PFSK-1 (cell line): Measurements from ENCODE around the gene DHX29.

Source experiments
- POLR2AphosphoS5 ChIP-seq: IDR thresholded peaks from 2 replicates; pipeline ENCODE4 v1.6.1; 2012; ENCODE audit warnings: low read depth, mild to moderate bottlenecking, control low read depth, low read length, moderate library complexity
- SIN3A ChIP-seq: IDR thresholded peaks from 2 replicates; pipeline ENCODE4 v1.6.1; 2012; ENCODE audit warnings: mild to moderate bottlenecking, low read length, moderate library complexity, borderline replicate concordance; ENCODE audit not compliant: insufficient read depth
- TAF1 ChIP-seq: IDR thresholded peaks from 2 replicates; pipeline ENCODE4 v1.6.1; 2012; ENCODE audit warnings: low read length, control low read depth, borderline replicate concordance; ENCODE audit not compliant: insufficient read depth
- TF ChIP-seq, protein P1 (sequence below), 2 experiments: IDR thresholded peaks; 2 replicates each; pipeline versions ENCODE4 v1.6.1 to v1.8.0; 2011 to 2012; ENCODE audit warnings: low read depth in 2 of 2, low read length in 2 of 2, control low read depth in 1 of 2, inconsistent platforms in 1 of 2, mild to moderate bottlenecking in 1 of 2, moderate library complexity in 1 of 2; ENCODE audit not compliant: insufficient read depth in 1 of 2

DNA sequence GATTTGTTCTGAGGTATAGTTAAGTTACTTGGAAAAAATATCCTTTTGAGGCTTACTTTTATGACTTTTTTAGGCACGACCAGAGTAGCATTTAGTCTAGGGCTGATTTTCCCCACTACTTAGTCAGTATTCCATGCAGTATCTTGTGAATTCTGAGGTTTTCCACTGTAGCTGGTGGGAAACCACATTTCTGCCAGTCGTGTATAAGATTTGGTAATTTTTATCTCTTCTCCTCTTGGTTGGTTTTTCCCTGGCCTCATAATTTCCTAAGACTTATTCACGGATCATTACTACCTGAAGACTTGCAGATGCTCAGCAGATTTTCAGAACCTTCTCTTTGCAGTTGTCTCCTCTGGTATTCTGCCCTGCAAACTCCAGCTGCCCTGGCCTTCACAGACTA, 23.8 kb upstream of the DHX29 start:
- TF ChIP-seq SIN3A: no peak
- TF ChIP-seq TAF1: no peak
- no peak for TF ChIP-seq POLR2AphosphoS5
- TF ChIP-seq, protein P1, sequence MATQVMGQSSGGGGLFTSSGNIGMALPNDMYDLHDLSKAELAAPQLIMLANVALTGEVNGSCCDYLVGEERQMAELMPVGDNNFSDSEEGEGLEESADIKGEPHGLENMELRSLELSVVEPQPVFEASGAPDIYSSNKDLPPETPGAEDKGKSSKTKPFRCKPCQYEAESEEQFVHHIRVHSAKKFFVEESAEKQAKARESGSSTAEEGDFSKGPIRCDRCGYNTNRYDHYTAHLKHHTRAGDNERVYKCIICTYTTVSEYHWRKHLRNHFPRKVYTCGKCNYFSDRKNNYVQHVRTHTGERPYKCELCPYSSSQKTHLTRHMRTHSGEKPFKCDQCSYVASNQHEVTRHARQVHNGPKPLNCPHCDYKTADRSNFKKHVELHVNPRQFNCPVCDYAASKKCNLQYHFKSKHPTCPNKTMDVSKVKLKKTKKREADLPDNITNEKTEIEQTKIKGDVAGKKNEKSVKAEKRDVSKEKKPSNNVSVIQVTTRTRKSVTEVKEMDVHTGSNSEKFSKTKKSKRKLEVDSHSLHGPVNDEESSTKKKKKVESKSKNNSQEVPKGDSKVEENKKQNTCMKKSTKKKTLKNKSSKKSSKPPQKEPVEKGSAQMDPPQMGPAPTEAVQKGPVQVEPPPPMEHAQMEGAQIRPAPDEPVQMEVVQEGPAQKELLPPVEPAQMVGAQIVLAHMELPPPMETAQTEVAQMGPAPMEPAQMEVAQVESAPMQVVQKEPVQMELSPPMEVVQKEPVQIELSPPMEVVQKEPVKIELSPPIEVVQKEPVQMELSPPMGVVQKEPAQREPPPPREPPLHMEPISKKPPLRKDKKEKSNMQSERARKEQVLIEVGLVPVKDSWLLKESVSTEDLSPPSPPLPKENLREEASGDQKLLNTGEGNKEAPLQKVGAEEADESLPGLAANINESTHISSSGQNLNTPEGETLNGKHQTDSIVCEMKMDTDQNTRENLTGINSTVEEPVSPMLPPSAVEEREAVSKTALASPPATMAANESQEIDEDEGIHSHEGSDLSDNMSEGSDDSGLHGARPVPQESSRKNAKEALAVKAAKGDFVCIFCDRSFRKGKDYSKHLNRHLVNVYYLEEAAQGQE (IDR thresholded peaks at IDR 0.05; ENCODE audit: insufficient read depth in 1 of 2, low read depth in 2 of 2, low read length in 2 of 2): no peak
